HepG2 (cell line): Measurements from ENCODE around the gene GLS2. TPM values are rescaled to one million over a fixed set of nuclear protein-coding genes. Genes with fewer than 3 reads are reported as not detected.

Experiments
- ATRX ChIP-seq: sonication (generic); formaldehyde crosslinking; IDR thresholded peaks from 2 replicates; pipeline ENCODE4 v1.4.0; 2020; ENCODE audit warnings: missing genetic modification reagents, borderline replicate concordance
- CBX1 ChIP-seq: IDR thresholded peaks from one replicate; pipeline ENCODE4 v1.6.1; 2016; ENCODE audit warnings: antibody characterized with exemption, low read depth
- FLYWCH1 ChIP-seq: sonication (generic); formaldehyde crosslinking; IDR thresholded peaks from 2 replicates; pipeline ENCODE4 v1.8.1; 2023; ENCODE audit warnings: mild to moderate bottlenecking, missing genetic modification reagents
- FOXA3 ChIP-seq: IDR thresholded peaks from 2 replicates; pipeline ENCODE4 v1.6.1; 2016; ENCODE audit warnings: missing genetic modification reagents, missing compliant biosample characterization
- JARID2 ChIP-seq: sonication (generic); formaldehyde crosslinking; IDR thresholded peaks from 2 replicates; pipeline ENCODE4 v1.8.1; 2023; ENCODE audit warnings: missing genetic modification reagents, inconsistent platforms; ENCODE audit not compliant: insufficient replicate concordance
- KAT8 ChIP-seq: IDR thresholded peaks from 2 replicates; pipeline ENCODE4 v1.6.1; 2016; ENCODE audit warnings: missing genetic modification reagents, missing compliant biosample characterization
- NFE2L2 ChIP-seq: fragments of 150-350 bp; IDR thresholded peaks from 2 replicates; pipeline ENCODE4 v1.6.1; 2014; ENCODE audit warnings: low read length
- SALL2 ChIP-seq: sonication (generic); formaldehyde crosslinking; IDR thresholded peaks from 2 replicates; pipeline ENCODE4 v1.8.1; 2023; ENCODE audit warnings: mild to moderate bottlenecking, missing genetic modification reagents, inconsistent platforms
- SMAD3 ChIP-seq: sonication (generic); formaldehyde crosslinking; IDR thresholded peaks from 2 replicates; pipeline ENCODE4 v1.4.0; 2020; ENCODE audit warnings: missing genetic modification reagents
- SP2 ChIP-seq: sonication (generic); formaldehyde crosslinking; IDR thresholded peaks from 2 replicates; pipeline ENCODE4 v1.5.1; 2020; ENCODE audit warnings: mild to moderate bottlenecking, missing genetic modification reagents
- XBP1 ChIP-seq: sonication (generic); formaldehyde crosslinking; IDR thresholded peaks from 2 replicates; pipeline ENCODE4 v1.5.0; 2020; ENCODE audit warnings: missing genetic modification reagents
- ZBTB25 ChIP-seq: IDR thresholded peaks from 2 replicates; pipeline ENCODE4 v1.6.1; 2018; ENCODE audit warnings: missing genetic modification reagents
- ZNF33B ChIP-seq: sonication (generic); formaldehyde crosslinking; IDR thresholded peaks from 2 replicates; pipeline ENCODE4 v1.5.1; 2020; ENCODE audit warnings: mild to moderate bottlenecking, missing genetic modification reagents
- ZSCAN25 ChIP-seq: sonication (generic); formaldehyde crosslinking; IDR thresholded peaks from 2 replicates; pipeline ENCODE4 v1.8.0; 2022; ENCODE audit warnings: mild to moderate bottlenecking, missing genetic modification reagents
- polyA plus RNA-seq, 8 experiments: library from polyadenylated mRNA; depleted of rRNA in 3 of 8; stranded (reverse) in 7 of 8; unstranded in 1 of 8; fragments of >200 nt; fragmentation: Illumina TruSeq in 4 of 8; extraction: Trizol in 4 of 8; gene quantifications; 2 replicates each; pipeline versions ENCODE4 v1.2.1 to v1.2.3, GENCODE V29; 2011 to 2016; ENCODE audit warnings: low read depth in 4 of 8, missing spikeins in 1 of 8, mixed read lengths in 1 of 8; ENCODE audit not compliant: insufficient read depth in 1 of 8
- total RNA-seq, 5 experiments: library from RNA; depleted of rRNA; stranded (reverse); fragments of >200 nt; fragmentation: Illumina TruSeq; extraction: Trizol; gene quantifications; 2 replicates each; pipeline ENCODE4 v1.2.3, GENCODE V29; 2016; ENCODE audit warnings: low read depth in 1 of 5
- TF ChIP-seq, protein P1 (sequence below): sonication (generic); formaldehyde crosslinking; IDR thresholded peaks from 2 replicates; pipeline ENCODE4 v1.4.0; 2020; ENCODE audit warnings: mild to moderate bottlenecking, missing genetic modification reagents, borderline replicate concordance
- TF ChIP-seq, protein P2 (sequence below): sonication (generic); formaldehyde crosslinking; IDR thresholded peaks from 2 replicates; pipeline ENCODE4 v1.4.0; 2020; ENCODE audit warnings: missing genetic modification reagents, borderline replicate concordance
- TF ChIP-seq, protein P3 (sequence below): sonication (generic); formaldehyde crosslinking; IDR thresholded peaks from 2 replicates; pipeline ENCODE4 v1.4.0; 2020; ENCODE audit warnings: missing genetic modification reagents, borderline replicate concordance

The GLS2 gene
- total and polyA plus RNA-seq, 2 of the 13 experiments (the other 11 are each of a cell fraction or from before 2014, with no cell fraction given) = 8.6 to 12.2 TPM

DNA sequence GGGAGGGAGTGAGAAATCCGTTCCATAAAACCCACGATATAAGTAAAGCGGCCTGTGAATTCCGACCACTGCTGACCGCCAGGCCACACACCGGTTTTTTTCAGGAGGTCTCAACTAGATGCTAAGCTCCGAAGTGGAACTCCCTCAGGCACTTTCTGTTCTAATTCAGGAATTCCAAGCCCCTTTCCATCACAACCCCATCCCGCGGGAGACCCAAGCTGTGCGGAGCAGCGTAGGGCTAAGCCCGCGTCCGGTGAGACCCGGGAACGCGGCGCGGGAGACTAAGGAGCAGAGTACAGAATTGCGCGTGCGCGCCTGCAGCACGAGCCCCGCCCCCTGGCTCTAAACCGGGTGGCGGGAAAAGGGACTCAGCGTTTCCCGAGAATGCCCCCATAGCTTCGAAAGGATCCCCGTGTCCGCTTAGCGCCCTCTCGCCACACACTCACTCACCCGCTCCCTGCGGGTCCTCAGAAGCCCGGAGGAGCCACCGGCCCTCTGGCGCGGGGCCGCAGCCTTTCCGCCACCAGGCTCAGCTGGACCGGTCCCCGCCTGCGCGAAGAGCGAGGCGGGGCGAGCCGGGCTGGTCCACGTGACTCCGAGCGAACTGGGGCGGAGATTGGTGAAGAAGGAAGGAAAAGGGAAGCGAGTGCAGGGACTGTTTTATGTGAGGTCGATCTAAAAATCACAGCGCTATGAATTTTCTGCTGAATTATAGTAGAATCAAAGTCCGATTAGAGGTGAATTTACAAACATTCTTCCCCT lies 38.9 kb downstream of the GLS2 start, which contains the start of gene TIMELESS (continued):
- TF ChIP-seq, protein P1, sequence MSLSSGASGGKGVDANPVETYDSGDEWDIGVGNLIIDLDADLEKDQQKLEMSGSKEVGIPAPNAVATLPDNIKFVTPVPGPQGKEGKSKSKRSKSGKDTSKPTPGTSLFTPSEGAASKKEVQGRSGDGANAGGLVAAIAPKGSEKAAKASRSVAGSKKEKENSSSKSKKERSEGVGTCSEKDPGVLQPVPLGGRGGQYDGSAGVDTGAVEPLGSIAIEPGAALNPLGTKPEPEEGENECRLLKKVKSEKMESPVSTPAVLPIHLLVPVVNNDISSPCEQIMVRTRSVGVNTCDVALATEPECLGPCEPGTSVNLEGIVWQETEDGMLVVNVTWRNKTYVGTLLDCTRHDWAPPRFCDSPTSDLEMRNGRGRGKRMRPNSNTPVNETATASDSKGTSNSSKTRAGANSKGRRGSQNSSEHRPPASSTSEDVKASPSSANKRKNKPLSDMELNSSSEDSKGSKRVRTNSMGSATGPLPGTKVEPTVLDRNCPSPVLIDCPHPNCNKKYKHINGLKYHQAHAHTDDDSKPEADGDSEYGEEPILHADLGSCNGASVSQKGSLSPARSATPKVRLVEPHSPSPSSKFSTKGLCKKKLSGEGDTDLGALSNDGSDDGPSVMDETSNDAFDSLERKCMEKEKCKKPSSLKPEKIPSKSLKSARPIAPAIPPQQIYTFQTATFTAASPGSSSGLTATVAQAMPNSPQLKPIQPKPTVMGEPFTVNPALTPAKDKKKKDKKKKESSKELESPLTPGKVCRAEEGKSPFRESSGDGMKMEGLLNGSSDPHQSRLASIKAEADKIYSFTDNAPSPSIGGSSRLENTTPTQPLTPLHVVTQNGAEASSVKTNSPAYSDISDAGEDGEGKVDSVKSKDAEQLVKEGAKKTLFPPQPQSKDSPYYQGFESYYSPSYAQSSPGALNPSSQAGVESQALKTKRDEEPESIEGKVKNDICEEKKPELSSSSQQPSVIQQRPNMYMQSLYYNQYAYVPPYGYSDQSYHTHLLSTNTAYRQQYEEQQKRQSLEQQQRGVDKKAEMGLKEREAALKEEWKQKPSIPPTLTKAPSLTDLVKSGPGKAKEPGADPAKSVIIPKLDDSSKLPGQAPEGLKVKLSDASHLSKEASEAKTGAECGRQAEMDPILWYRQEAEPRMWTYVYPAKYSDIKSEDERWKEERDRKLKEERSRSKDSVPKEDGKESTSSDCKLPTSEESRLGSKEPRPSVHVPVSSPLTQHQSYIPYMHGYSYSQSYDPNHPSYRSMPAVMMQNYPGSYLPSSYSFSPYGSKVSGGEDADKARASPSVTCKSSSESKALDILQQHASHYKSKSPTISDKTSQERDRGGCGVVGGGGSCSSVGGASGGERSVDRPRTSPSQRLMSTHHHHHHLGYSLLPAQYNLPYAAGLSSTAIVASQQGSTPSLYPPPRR (CRISPR knock-in tag) = no peak
- TF ChIP-seq, protein P2, sequence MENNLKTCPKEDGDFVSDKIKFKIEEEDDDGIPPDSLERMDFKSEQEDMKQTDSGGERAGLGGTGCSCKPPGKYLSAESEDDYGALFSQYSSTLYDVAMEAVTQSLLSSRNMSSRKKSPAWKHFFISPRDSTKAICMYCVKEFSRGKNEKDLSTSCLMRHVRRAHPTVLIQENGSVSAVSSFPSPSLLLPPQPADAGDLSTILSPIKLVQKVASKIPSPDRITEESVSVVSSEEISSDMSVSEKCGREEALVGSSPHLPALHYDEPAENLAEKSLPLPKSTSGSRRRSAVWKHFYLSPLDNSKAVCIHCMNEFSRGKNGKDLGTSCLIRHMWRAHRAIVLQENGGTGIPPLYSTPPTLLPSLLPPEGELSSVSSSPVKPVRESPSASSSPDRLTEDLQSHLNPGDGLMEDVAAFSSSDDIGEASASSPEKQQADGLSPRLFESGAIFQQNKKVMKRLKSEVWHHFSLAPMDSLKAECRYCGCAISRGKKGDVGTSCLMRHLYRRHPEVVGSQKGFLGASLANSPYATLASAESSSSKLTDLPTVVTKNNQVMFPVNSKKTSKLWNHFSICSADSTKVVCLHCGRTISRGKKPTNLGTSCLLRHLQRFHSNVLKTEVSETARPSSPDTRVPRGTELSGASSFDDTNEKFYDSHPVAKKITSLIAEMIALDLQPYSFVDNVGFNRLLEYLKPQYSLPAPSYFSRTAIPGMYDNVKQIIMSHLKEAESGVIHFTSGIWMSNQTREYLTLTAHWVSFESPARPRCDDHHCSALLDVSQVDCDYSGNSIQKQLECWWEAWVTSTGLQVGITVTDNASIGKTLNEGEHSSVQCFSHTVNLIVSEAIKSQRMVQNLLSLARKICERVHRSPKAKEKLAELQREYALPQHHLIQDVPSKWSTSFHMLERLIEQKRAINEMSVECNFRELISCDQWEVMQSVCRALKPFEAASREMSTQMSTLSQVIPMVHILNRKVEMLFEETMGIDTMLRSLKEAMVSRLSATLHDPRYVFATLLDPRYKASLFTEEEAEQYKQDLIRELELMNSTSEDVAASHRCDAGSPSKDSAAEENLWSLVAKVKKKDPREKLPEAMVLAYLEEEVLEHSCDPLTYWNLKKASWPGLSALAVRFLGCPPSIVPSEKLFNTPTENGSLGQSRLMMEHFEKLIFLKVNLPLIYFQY = no peak; the same call in 1 of the 2 replicates
- TF ChIP-seq KAT8 (peak; percentile 85), ZBTB25 (CRISPR knock-in tag) (peak; percentile 40), ATRX (CRISPR knock-in tag) (no peak), SMAD3 (CRISPR knock-in tag) (peak; percentile 67), NFE2L2 (no peak), ZSCAN25 (CRISPR knock-in tag) (peak; percentile 65), XBP1 (CRISPR knock-in tag) (0 out of 2 replicates have a peak, but pooled peaks have one; percentile 54), JARID2 (CRISPR knock-in tag) (peak; percentile 52), FOXA3 (no peak), CBX1 (no peak), FLYWCH1 (CRISPR knock-in tag) (no peak), ZNF33B (no peak), SP2 (CRISPR knock-in tag) (no peak), SALL2 (peak; percentile 77)
- TF ChIP-seq, protein P3, sequence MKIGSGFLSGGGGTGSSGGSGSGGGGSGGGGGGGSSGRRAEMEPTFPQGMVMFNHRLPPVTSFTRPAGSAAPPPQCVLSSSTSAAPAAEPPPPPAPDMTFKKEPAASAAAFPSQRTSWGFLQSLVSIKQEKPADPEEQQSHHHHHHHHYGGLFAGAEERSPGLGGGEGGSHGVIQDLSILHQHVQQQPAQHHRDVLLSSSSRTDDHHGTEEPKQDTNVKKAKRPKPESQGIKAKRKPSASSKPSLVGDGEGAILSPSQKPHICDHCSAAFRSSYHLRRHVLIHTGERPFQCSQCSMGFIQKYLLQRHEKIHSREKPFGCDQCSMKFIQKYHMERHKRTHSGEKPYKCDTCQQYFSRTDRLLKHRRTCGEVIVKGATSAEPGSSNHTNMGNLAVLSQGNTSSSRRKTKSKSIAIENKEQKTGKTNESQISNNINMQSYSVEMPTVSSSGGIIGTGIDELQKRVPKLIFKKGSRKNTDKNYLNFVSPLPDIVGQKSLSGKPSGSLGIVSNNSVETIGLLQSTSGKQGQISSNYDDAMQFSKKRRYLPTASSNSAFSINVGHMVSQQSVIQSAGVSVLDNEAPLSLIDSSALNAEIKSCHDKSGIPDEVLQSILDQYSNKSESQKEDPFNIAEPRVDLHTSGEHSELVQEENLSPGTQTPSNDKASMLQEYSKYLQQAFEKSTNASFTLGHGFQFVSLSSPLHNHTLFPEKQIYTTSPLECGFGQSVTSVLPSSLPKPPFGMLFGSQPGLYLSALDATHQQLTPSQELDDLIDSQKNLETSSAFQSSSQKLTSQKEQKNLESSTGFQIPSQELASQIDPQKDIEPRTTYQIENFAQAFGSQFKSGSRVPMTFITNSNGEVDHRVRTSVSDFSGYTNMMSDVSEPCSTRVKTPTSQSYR (CRISPR knock-in tag) = no peak
